BLaER1 treated with 17β-estradiol and CSF1 and Interleukin-3, amounts not matched to agents 10 nM and 100 nM (cell line): ENCODE results near the gene MGAT4B.

Source experiments
- H3K27ac ChIP-seq, 11 experiments: shearing (Covaris generic); formaldehyde crosslinking; 2 replicates each; pipeline ENCODE4 v1.8.1; 2022
- H3K27me3 ChIP-seq, 11 experiments: shearing (Covaris generic); formaldehyde crosslinking; 2 replicates each; pipeline ENCODE4 v1.8.1; 2022
- H3K36me3 ChIP-seq, 11 experiments: shearing (Covaris generic); formaldehyde crosslinking; 2 replicates each; pipeline ENCODE4 v1.8.1; 2022
- H3K4me1 ChIP-seq, 10 experiments: shearing (Covaris generic); formaldehyde crosslinking; 2 replicates each; pipeline ENCODE4 v1.8.1; 2022
- H3K4me2 ChIP-seq, 11 experiments: shearing (Covaris generic); formaldehyde crosslinking; 2 replicates each; pipeline ENCODE4 v1.8.1; 2022
- H3K4me3 ChIP-seq, 10 experiments: shearing (Covaris generic); formaldehyde crosslinking; 2 replicates each; pipeline ENCODE4 v1.8.1; 2022
- H3K9ac ChIP-seq, 11 experiments: shearing (Covaris generic); formaldehyde crosslinking; 2 replicates each; pipeline ENCODE4 v1.8.1; 2022
- H3K9me3 ChIP-seq, 11 experiments: shearing (Covaris generic); formaldehyde crosslinking; replicated peaks in 1 of 11; 2 replicates each; pipeline ENCODE4 v1.8.1; 2022
- H4K20me1 ChIP-seq, 11 experiments: shearing (Covaris generic); formaldehyde crosslinking; 2 replicates each; pipeline ENCODE4 v1.8.1; 2022
- Cebpa-rat ChIP-seq, 11 experiments: shearing (Covaris generic); IDR thresholded peaks; 2 replicates each; pipeline ENCODE4 v1.8.1; 2022

Gene MGAT4B

GRCh38 chr5:179764056-179764455, 42.6 kb downstream of the MGAT4B start:
- Histone ChIP-seq H4K20me1 (peaks cover 96 to 100% (median 100%) of the 10 kb centered on the region in 11 experiments), H3K9me3 (no peaks in the 10 kb centered on the region), H3K9ac (peak overlapping the region in 2 of 11 experiments; percentile 7 to 35; a peak in 4 of 22 replicates), H3K4me2 (peak overlapping the region in 3 of 11 experiments; percentile 56 to 91 (median 71); a peak in 5 of 22 replicates), H3K36me3 (peaks cover 24 to 63% (median 52%) of the 10 kb centered on the region in 11 experiments), H3K4me3 (no peak overlapping the region), H3K27ac (no peak overlapping the region; a peak in 1 of 22 replicates), H3K27me3 (no peaks in the 10 kb centered on the region), H3K4me1 (peaks cover 29 to 100% (median 82%) of the 10 kb centered on the region in 10 experiments)
- TF ChIP-seq Cebpa-rat (IDR thresholded peaks at IDR 0.05), result no peak

- Histone ChIP-seq H4K20me1 (peaks cover 96 to 100% (median 100%) of the 10 kb centered on the region in 11 experiments), H3K27ac (no peak overlapping the region), H3K9me3 (no peaks in the 10 kb centered on the region), H3K9ac (peak overlapping the region in 3 of 11 experiments; percentile 7 to 35 (median 7); a peak in 4 of 22 replicates), H3K4me2 (peak overlapping the region in 8 of 11 experiments; percentile 5 to 91 (median 66); a peak in 9 of 22 replicates), H3K27me3 (no peaks in the 10 kb centered on the region), H3K36me3 (peaks cover 17 to 63% (median 52%) of the 10 kb centered on the region in 11 experiments), H3K4me1 (peaks cover 33 to 100% (median 84%) of the 10 kb centered on the region in 10 experiments), H3K4me3 (no peak overlapping the region)
- no peak for TF ChIP-seq Cebpa-rat (IDR thresholded peaks at IDR 0.05)
These were observed 43.3 kb downstream of the MGAT4B start for GRCh38 chr5:179763215-179763945.

- H4K20me1 ChIP-seq, result peaks cover 96 to 100% (median 100%) of the 10 kb centered on the region in 11 experiments
- H3K36me3 ChIP-seq, result peaks cover 17 to 60% (median 48%) of the 10 kb centered on the region in 11 experiments
- TF ChIP-seq Cebpa-rat (IDR thresholded peaks at IDR 0.05), result no peak
- H3K4me3 ChIP-seq, result no peak overlapping the region
- H3K27me3 ChIP-seq, result no peaks in the 10 kb centered on the region
- H3K9ac ChIP-seq, result 0 out of 22 replicates have a peak overlapping the region, but pooled peaks of 1 of the 11 experiments have one; percentile 2
- peak overlapping the region in 9 of 11 experiments; percentile 43 to 91 (median 67); a peak in 14 of 22 replicates for H3K4me2 ChIP-seq
- peak overlapping the region in 4 of 11 experiments; percentile 27 to 46 (median 43); a peak in 4 of 22 replicates for H3K27ac ChIP-seq
- no peaks in the 10 kb centered on the region for H3K9me3 ChIP-seq
- peaks cover 33 to 100% (median 86%) of the 10 kb centered on the region in 10 experiments for H3K4me1 ChIP-seq
These were observed 43.9 kb downstream of the MGAT4B start for GRCh38 chr5:179762781-179763176.

GRCh38 chr5:179762079-179762780, 44.4 kb downstream of the MGAT4B start:
- Histone ChIP-seq H3K9me3 (no peaks in the 10 kb centered on the region), H3K36me3 (peaks cover 17 to 60% (median 44%) of the 10 kb centered on the region in 11 experiments), H3K9ac (0 out of 22 replicates have a peak overlapping the region, but pooled peaks of 2 of the 11 experiments have one; percentile 2 to 24), H3K27me3 (no peaks in the 10 kb centered on the region), H3K4me2 (peak overlapping the region; percentile 22 to 91 (median 66); a peak in 21 of 22 replicates), H3K4me3 (no peak overlapping the region), H3K27ac (peak overlapping the region in 7 of 11 experiments; percentile 26 to 46 (median 36); a peak in 10 of 22 replicates), H3K4me1 (peaks cover 33 to 100% (median 84%) of the 10 kb centered on the region in 10 experiments), H4K20me1 (peaks cover 96 to 100% (median 100%) of the 10 kb centered on the region in 11 experiments)
- TF ChIP-seq Cebpa-rat (IDR thresholded peaks at IDR 0.05), result no peak

- no peaks in the 10 kb centered on the region for H3K27me3 ChIP-seq
- H4K20me1 ChIP-seq, result peaks cover 94 to 100% (median 100%) of the 10 kb centered on the region in 11 experiments
- no peak overlapping the region for H3K4me3 ChIP-seq
- no peak; a peak in 1 of 22 replicates for TF ChIP-seq Cebpa-rat (IDR thresholded peaks at IDR 0.05)
- H3K36me3 ChIP-seq, result peaks cover 0 to 42% (median 25%) of the 10 kb centered on the region in 11 experiments; a peak in 15 of 22 replicates
- peak overlapping the region in 9 of 11 experiments; percentile 20 to 51 (median 36); a peak in 15 of 22 replicates for H3K27ac ChIP-seq
- no peak overlapping the region; a peak in 1 of 22 replicates for H3K9ac ChIP-seq
- H3K9me3 ChIP-seq, result no peaks in the 10 kb centered on the region
- peaks cover 44 to 85% (median 71%) of the 10 kb centered on the region in 10 experiments for H3K4me1 ChIP-seq
- H3K4me2 ChIP-seq, result peak overlapping the region in 10 of 11 experiments; percentile 1 to 85 (median 58); a peak in 16 of 22 replicates
These were observed 46.8 kb downstream of the MGAT4B start for GRCh38 chr5:179759581-179760551.

GRCh38 chr5:179758955-179759354, 47.7 kb downstream of the MGAT4B start:
- H3K36me3 ChIP-seq, result peaks cover 0 to 35% (median 20%) of the 10 kb centered on the region in 11 experiments; a peak in 14 of 22 replicates
- H4K20me1 ChIP-seq, result peaks cover 94 to 100% (median 100%) of the 10 kb centered on the region in 11 experiments
- no peaks in the 10 kb centered on the region for H3K9me3 ChIP-seq
- TF ChIP-seq Cebpa-rat (IDR thresholded peaks at IDR 0.05), result no peak; a peak in 1 of 22 replicates
- H3K4me1 ChIP-seq, result peaks cover 53 to 86% (median 74%) of the 10 kb centered on the region in 10 experiments
- peak overlapping the region in 7 of 11 experiments; percentile 20 to 51 (median 36); a peak in 10 of 22 replicates for H3K27ac ChIP-seq
- peak overlapping the region in 9 of 11 experiments; percentile 20 to 85 (median 69); a peak in 17 of 22 replicates for H3K4me2 ChIP-seq
- no peak overlapping the region for H3K4me3 ChIP-seq
- no peaks in the 10 kb centered on the region for H3K27me3 ChIP-seq
- peak overlapping the region in 3 of 11 experiments; percentile 17 to 30 (median 17); a peak in 2 of 22 replicates for H3K9ac ChIP-seq

- Histone ChIP-seq H3K4me1 (peaks cover 38 to 58% (median 46%) of the 10 kb centered on the region in 10 experiments), H4K20me1 (peaks cover 94 to 100% (median 97%) of the 10 kb centered on the region in 11 experiments), H3K4me2 (peak overlapping the region in 8 of 11 experiments; percentile 30 to 66 (median 51); a peak in 7 of 22 replicates), H3K27ac (peak overlapping the region in 5 of 11 experiments; percentile 0 to 32 (median 2); a peak in 4 of 22 replicates), H3K9me3 (peaks cover 0 to 8% (median 0%) of the 10 kb centered on the region in 11 experiments; a peak in 4 of 22 replicates), H3K9ac (0 out of 22 replicates have a peak overlapping the region, but pooled peaks of 2 of the 11 experiments have one; percentile 7 to 50), H3K36me3 (peaks cover 8 to 56% (median 36%) of the 10 kb centered on the region in 11 experiments), H3K4me3 (no peak overlapping the region), H3K27me3 (no peaks in the 10 kb centered on the region)
- no peak for TF ChIP-seq Cebpa-rat (IDR thresholded peaks at IDR 0.05)
These were observed 51.6 kb downstream of the MGAT4B start for GRCh38 chr5:179755022-179755421.
